Parietal lobe (tissue), 1 donor: ENCODE measurements around the gene OR6C6. TPM values are rescaled to one million over a fixed set of nuclear protein-coding genes. Genes with fewer than 3 reads are reported as not detected.

ENCODE experiments used
- total RNA-seq: library from RNA; depleted of rRNA; stranded (reverse); fragments of >200 nt; gene quantifications from one replicate; pipeline ENCODE4 v1.2.3, GENCODE V29; 2014

Gene OR6C6
- not detected for total RNA-seq

DNA sequence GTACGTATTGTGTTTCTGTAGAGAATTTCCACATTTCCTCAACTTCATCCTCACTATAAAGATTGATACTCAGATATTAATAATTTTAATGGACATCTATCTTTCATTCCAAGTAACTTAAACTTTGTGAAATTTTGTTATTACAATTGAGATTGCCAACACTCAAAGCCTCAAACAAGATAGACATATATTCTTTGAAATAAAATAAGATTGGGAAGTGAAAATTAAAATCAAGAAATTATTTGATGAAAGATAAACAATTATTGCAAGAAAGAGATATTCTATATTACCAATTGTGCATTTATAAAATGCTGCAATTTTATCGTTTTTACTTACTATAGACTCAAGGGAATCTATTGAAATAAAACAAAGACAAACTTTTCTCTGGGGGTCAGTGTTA lies at the start of gene OR6C6:
TSS of gene OR6C6 (minus strand) at position 101 of the 400 bp plus-strand sequence. CDS start 1,337 bp downstream, outside the sequence.

DNA sequence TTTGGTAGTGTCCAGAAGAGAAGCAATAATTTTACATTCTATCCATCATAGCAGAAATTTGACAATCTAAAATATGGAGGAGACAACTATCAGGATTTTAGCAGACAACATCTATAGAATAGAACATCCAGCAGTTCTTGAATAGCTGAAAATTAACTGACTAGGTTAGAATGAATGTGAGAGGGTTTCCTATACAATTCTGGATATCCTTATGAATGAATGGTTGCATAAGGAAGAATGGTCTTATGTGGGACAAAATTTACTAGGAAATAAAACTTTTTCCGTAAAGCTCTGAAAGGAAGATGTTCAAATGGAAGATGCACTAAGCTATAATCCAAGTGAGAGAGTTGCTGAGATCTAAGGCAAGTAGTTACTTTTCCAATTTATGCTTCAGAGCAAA lies 34.1 kb upstream of the OR6C6 start, which contains the start of gene OR6C3:
TSS of gene OR6C3 (plus strand) at position 301 of the 400 bp plus-strand sequence. CDS start 955 bp downstream, outside the sequence.

DNA sequence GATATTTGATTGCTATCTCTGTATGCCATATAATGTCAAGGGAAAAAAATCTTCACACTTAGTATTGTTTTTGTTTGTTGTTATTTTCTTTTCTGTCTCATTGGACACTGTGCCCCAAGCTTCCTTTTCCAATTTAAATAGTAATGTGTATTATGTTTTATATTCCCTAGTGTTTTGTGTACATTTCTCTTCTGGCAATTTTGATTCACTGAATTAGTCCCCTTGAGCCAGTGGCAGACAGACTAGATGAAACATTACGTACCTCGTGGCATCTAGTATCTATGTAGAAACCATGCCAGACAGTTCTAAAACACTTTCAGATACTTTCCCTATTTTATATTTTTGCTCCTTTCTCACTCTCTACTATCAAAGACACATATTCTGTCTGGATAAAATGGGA lies 17.7 kb upstream of the OR6C6 start, which contains the start of gene OR6C1:
TSS of gene OR6C1 (plus strand) at position 301 of the 400 bp plus-strand sequence. CDS start 6,257 bp downstream, outside the sequence.

DNA sequence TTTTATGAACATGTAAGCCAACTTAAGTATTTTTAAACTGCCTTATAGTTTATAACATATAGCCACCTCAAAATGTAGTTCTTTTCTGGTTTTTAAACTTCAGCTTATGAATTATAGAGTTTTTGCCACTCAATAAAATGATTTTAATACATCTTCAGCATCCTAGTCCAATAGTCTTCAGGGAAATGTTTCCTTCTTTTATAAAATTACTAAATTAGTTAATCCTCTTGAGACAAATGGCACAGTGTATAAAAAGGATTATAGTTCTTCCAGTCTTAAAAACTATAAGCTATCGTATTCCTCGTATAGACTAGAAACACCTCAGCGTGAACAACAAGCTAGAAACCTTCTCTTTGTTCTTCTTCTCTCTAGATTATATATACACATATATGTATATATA lies 52.1 kb downstream of the OR6C6 start, which contains the start of gene OR6C74:
TSS of gene OR6C74 (plus strand) at position 301 of the 400 bp plus-strand sequence. CDS start 2,679 bp downstream, outside the sequence.

Other genes with a start within 250 kb of the OR6C6 start
- gene OR9K2, start 170.2 kb downstream of the OR6C6 start, total RNA-seq, result not detected
- not detected for gene OR10A7, start 75.5 kb downstream of the OR6C6 start, total RNA-seq
- gene OR6C74, start 52.0 kb downstream of the OR6C6 start, total RNA-seq, result not detected
- gene OR6C1, start 17.8 kb upstream of the OR6C6 start, total RNA-seq, result not detected
- not detected for gene OR6C3, start 34.2 kb upstream of the OR6C6 start, total RNA-seq
- gene OR6C75, start 66.4 kb upstream of the OR6C6 start, total RNA-seq, result not detected
- not detected for gene OR6C65, start 104.0 kb upstream of the OR6C6 start, total RNA-seq
- not detected for gene OR6C76, start 129.7 kb upstream of the OR6C6 start, total RNA-seq
- gene OR6C2, start 147.5 kb upstream of the OR6C6 start, total RNA-seq, result not detected
- gene OR6C70, start 173.6 kb upstream of the OR6C6 start, total RNA-seq, result not detected
- gene OR6C68, start 195.8 kb upstream of the OR6C6 start, total RNA-seq, result not detected